Measurements from ENCODE around the gene COA4. TPM values are rescaled to one million over a fixed set of nuclear protein-coding genes. Genes with fewer than 3 reads are reported as not detected.
"Not testable (repeated sequence)": the region's sequence is repeated elsewhere in the genome, so short reads cannot be mapped to it uniquely, and the experiment has no call there.

COA4 gene
- total RNA-seq, 1 donor from 2014 or later = 42.5 TPM

GRCh38 chr11:73889536-73889935, 12.9 kb upstream of the COA4 start:
- Mint-ChIP-seq H3K9me3 (ENCODE audit: low read depth) (no peaks in the 10 kb centered on the region), H3K36me3 (ENCODE audit: low read depth) (peaks cover 8% of the 10 kb centered on the region), H3K27me3 (ENCODE audit: low read depth) (no peaks in the 10 kb centered on the region), H3K27ac (ENCODE audit: unreplicated experiment) (no peak overlapping the region), H3K4me3 (ENCODE audit: unreplicated experiment) (no peak overlapping the region), H3K4me1 (ENCODE audit: low read depth) (no peaks in the 10 kb centered on the region)
- no peak for TF ChIP-seq CTCF (IDR thresholded peaks at IDR 0.05)
- no peak for DNase-seq (ENCODE audit: low spot score)

GRCh38 chr11:73889019-73889418, 12.4 kb upstream of the COA4 start:
- no peak for DNase-seq (ENCODE audit: low spot score)
- TF ChIP-seq CTCF (IDR thresholded peaks at IDR 0.05) = no peak
- H3K9me3 Mint-ChIP-seq (ENCODE audit: low read depth) = no peaks in the 10 kb centered on the region
- no peaks in the 10 kb centered on the region for H3K27me3 Mint-ChIP-seq (ENCODE audit: low read depth)
- no peak overlapping the region for H3K27ac Mint-ChIP-seq (ENCODE audit: unreplicated experiment)
- no peaks in the 10 kb centered on the region for H3K4me1 Mint-ChIP-seq (ENCODE audit: low read depth)
- H3K4me3 Mint-ChIP-seq (ENCODE audit: unreplicated experiment) = no peak overlapping the region
- H3K36me3 Mint-ChIP-seq (ENCODE audit: low read depth) = peaks cover 8% of the 10 kb centered on the region

- Mint-ChIP-seq H3K27ac (ENCODE audit: unreplicated experiment) (no peak overlapping the region), H3K9me3 (ENCODE audit: low read depth) (no peaks in the 10 kb centered on the region), H3K4me3 (ENCODE audit: unreplicated experiment) (no peak overlapping the region)
Observed at GRCh38 chr11:73888244-73888643, 11.6 kb upstream of the COA4 start.

GRCh38 chr11:73883856-73884255, 7.2 kb upstream of the COA4 start:
- no peaks in the 10 kb centered on the region for H3K27me3 Mint-ChIP-seq (ENCODE audit: low read depth)
- H3K4me3 Mint-ChIP-seq (ENCODE audit: unreplicated experiment) = no peak overlapping the region
- H3K27ac Mint-ChIP-seq (ENCODE audit: unreplicated experiment) = no peak overlapping the region
- H3K4me1 Mint-ChIP-seq (ENCODE audit: low read depth) = no peaks in the 10 kb centered on the region
- peaks cover 7% of the 10 kb centered on the region for H3K36me3 Mint-ChIP-seq (ENCODE audit: low read depth)
- no peaks in the 10 kb centered on the region for H3K9me3 Mint-ChIP-seq (ENCODE audit: low read depth)
- no peak for TF ChIP-seq CTCF (IDR thresholded peaks at IDR 0.05)
- no peak for DNase-seq (ENCODE audit: low spot score)

More at GRCh38 chr11:73888244-73888643, 11.6 kb upstream of the COA4 start:
- Mint-ChIP-seq H3K4me1 (ENCODE audit: low read depth) (no peaks in the 10 kb centered on the region), H3K27me3 (ENCODE audit: low read depth) (no peaks in the 10 kb centered on the region), H3K36me3 (ENCODE audit: low read depth) (peaks cover 11% of the 10 kb centered on the region)
- no peak for DNase-seq (ENCODE audit: low spot score)
- no peak for TF ChIP-seq CTCF (IDR thresholded peaks at IDR 0.05)

- H3K36me3 Mint-ChIP-seq (ENCODE audit: low read depth); H3K27ac Mint-ChIP-seq (ENCODE audit: unreplicated experiment); H3K9me3 Mint-ChIP-seq (ENCODE audit: low read depth); H3K27me3 Mint-ChIP-seq (ENCODE audit: low read depth); H3K4me3 Mint-ChIP-seq (ENCODE audit: unreplicated experiment); DNase-seq (ENCODE audit: low spot score): not testable (repeated sequence)
- peaks cover 21% of the 10 kb centered on the region for H3K4me1 Mint-ChIP-seq (ENCODE audit: low read depth)
Observed at GRCh38 chr11:73880449-73880848, 3.8 kb upstream of the COA4 start.

- Mint-ChIP-seq H3K9me3 (ENCODE audit: low read depth) (no peaks in the 10 kb centered on the region), H3K4me3 (ENCODE audit: unreplicated experiment) (no peak overlapping the region), H3K27ac (ENCODE audit: unreplicated experiment) (no peak overlapping the region), H3K4me1 (ENCODE audit: low read depth) (peaks cover 26% of the 10 kb centered on the region), H3K27me3 (ENCODE audit: low read depth) (no peaks in the 10 kb centered on the region), H3K36me3 (ENCODE audit: low read depth) (peaks cover under 1% of the 10 kb centered on the region)
- no peak for DNase-seq (ENCODE audit: low spot score)
- TF ChIP-seq CTCF (IDR thresholded peaks at IDR 0.05) = no peak
Observed at GRCh38 chr11:73878771-73879170, 2.1 kb upstream of the COA4 start.

Data from chondrocyte (in vitro differentiated cells).